Ramos (cell line): ENCODE results near the gene SSRP1.

Experiments
- in situ Hi-C: fragments of 300-500 bp; cut with MboI; formaldehyde crosslinking; loops from one replicate; pipeline ENCODE4 v1.14.3; 2022; ENCODE audit warnings: low sequenced_read_pairs; ENCODE audit not compliant: unreplicated experiment

The SSRP1 gene

GRCh38 chr11:57276971-57277675 lies 58.6 kb downstream of the SSRP1 start:
- in situ Hi-C loops, result no loop called here

GRCh38 chr11:57276169-57276970 lies 59.3 kb downstream of the SSRP1 start:
- in situ Hi-C loops, result no loop called here
